Stimulated activated CD4-positive, alpha-beta T cell treated with anti-CD3 and anti-CD28 coated beads, TNF-alpha, amount 100 ng/mL, for 1 hour (primary cell): ENCODE measurements around the gene DKKL1.

Experiments
- DNase-seq, 3 donors: peaks; one replicate each; pipeline ENCODE4 v3.0.0-alpha.2; 2020; ENCODE audit warnings: low read depth in 3 of 3, low spot score in 1 of 3

The DKKL1 gene

DNA sequence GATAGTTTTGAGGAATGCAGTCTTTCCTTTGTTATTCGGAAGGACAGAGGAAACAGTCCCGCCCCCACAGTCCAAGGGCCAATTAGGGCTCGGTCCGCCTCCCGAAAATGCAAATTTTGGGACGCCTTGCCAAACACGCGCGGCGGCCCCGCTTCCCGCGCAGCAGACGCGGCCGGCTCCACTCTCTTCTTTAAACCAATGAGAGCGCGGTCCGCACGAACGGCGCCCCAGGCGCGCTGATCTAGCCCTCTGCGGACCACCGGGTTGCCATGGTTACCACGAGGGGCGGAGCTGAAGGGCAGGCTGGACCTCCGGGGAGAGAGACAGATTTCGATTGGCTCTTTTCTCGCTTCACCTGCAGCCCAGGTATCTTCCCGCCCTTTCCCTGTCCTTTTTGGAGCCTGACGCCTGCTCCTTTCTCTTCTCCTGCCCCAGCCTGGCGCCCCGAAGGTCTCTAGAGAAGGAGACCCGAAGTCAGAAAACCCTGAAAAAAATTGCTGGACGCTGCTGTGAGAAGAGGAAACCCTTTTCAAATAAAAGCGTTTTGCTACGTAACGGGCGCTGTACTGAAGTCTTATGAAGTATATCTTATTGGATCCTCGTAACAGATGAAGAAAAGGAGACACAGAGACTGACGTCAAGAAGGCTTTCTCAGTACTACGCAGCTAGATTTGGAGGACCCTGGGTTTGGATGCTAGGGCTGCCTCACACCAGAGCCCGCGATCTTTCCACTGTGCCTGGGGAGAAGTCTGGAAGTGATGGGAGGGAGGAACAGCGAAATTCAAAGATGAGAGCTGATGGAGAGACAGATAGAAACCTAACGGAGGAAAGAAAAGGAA is 57.6 kb downstream of the DKKL1 start:
- no peak for DNase-seq

DNA sequence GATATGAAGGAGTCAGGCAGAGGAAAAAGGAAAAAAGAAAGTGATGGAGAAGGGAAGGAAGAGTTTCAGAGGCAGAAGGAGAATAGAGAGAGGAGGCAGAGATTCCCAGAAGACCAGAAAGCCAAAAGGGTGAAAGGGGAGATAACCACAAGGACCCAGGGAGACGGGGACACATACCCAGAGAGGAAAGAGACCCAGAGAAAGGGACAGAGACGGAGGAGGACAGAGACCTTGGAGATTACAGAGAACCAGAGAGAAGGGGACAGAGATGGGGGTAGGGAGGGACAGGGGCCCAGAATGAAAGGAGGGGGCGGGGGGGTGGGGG is 58.2 kb downstream of the DKKL1 start:
- DNase-seq = no peak

DNA sequence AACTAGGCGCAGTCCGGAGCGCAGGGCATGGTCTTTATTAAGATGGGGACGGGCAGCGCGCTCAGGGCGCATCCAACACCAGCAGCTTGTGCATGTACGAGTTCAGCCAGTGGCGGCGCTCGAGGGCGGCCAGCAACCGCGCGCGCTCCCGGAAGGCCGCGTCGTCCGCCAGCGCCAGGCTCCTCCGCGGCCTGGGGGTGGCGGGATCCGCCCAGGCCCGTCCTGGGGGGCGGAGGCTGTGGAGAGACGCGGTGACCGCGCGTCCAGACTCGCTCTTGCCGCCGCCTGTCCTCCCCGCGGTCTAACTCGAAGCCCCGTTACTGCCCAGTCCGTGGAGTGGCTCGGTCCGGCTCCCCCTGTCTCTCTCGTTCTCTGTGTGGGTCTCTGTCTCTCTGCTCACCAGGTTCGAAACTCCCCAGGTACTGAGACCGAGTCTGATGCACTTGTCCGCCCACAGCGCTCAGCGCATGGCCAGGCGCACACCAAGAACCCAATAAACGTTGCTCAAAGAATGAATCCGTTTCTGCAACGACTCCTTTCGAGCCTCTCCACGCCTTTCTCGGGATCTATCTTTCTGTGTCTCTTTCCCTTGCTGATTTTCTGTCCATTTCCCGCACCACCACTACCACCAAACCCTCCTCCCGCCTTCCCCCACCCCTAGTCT is 58.9 kb downstream of the DKKL1 start:
- DNase-seq = no peak

DNA sequence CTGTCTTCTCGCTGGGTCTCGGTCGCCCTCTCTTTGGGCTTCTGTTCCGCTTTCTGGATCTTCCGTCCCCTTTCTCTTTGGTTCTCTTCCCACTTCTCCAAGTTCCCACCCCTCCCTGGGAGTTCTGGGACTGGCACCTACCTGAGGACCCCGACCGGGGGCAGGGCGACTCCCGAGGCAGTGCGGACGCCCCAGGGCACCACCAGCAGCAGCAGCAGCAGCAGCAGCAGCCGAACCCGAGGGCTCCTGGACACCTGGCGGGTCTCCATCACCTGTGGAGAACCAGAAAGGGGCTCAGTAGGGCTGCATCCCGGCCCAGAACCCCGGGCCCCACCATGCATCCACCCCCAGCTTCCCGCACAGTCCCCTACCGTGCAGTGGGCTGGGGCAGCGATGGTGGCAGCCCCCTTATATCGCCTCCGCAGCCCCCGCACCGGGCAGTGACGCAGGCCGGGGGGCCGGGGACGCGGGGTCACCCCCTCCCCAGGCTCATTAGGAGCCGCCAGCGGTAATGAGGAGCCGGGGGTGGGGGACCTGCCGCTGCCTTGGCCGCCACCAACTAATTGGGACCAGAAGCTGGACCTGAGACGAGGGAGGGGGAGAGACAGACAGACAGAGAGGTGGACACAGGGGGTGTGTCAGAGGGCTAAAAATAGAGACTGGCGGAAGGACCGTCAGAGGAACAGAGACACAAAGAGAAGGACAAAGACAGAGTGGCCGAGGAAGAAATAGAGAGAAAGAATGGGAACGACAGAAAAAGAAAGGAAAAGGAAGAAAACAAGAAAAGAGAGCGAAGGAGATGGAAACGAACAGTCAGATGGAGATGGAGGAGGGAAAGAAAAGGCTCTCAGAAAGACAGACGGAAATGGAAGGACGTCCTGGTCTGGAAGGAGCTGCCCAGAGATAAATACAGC is 59.7 kb downstream of the DKKL1 start, which contains the start of gene PTH2:
TSS of gene PTH2 (minus strand) at position 371 of the 914 bp plus-strand sequence. CDS start at position 269, 102 bp downstream.
- DNase-seq = no peak

DNA sequence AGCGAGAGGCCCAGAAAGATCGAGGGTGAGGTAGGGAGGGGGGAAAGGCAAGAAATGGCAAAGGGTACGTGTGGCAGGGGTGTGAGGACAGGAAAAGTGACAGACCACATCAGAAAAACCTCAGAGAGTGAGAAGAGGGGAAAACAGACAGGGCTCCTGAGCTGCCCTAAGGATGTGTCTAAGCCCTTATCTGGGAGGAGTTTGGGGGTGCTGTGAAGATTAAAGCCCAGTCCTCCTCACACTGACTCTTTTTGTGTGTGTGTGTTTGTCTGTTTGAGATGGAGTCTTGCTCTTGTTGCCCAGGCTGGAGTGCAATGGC is 60.3 kb downstream of the DKKL1 start:
- no peak for DNase-seq
